Measurements from ENCODE around the gene ASS1. TPM values are rescaled to one million over a fixed set of nuclear protein-coding genes. Genes with fewer than 3 reads are reported as not detected.

The ASS1 gene
- total RNA-seq, 1 experiment from 2014 or later: 118 TPM

GRCh38 chr9:130479587-130479986, 34.8 kb downstream of the ASS1 start:
- H3K27ac Mint-ChIP-seq (ENCODE audit: unreplicated experiment): no peak overlapping the region

GRCh38 chr9:130480673-130481072, 35.9 kb downstream of the ASS1 start:
- no TSS peak for BruUV-seq (replicated peaks)
- no peaks in the 10 kb centered on the region for H3K4me1 ChIP-seq
- H3K4me3 ChIP-seq (ENCODE audit: low read depth, low read length): no peak overlapping the region
- ChIA-PET CTCF (no interaction called here), POLR2A (no interaction called here)
- H3K27me3 ChIP-seq (replicated peaks; ENCODE audit: control insufficient read depth, insufficient read depth, low read length): no peaks in the 10 kb centered on the region
- no peak overlapping the region for H3K4me3 Mint-ChIP-seq (ENCODE audit: unreplicated experiment)
- no peaks in the 10 kb centered on the region for H3K9me3 Mint-ChIP-seq (ENCODE audit: unreplicated experiment)
- H3K27ac Mint-ChIP-seq (ENCODE audit: unreplicated experiment): no peak overlapping the region
- no peaks in the 10 kb centered on the region for H3K27me3 Mint-ChIP-seq (ENCODE audit: insufficient read depth, unreplicated experiment)
- H3K9me3 ChIP-seq: no peaks in the 10 kb centered on the region
- intact Hi-C loops (cut with micrococcal nuclease; ENCODE audit: unreplicated experiment): no loop called here
- no peaks in the 10 kb centered on the region for H3K4me1 Mint-ChIP-seq (ENCODE audit: low read depth, unreplicated experiment)
- no peak for DNase-seq
- H3K36me3 Mint-ChIP-seq (ENCODE audit: insufficient read depth, unreplicated experiment): peaks cover 4% of the 10 kb centered on the region
- H3K36me3 ChIP-seq (ENCODE audit: control insufficient read depth, insufficient read depth, low read length): no peaks in the 10 kb centered on the region
- peak in 1 of 2 experiments; percentile 6 for TF ChIP-seq CTCF (IDR thresholded peaks at IDR 0.05; ENCODE audit: insufficient read depth in 1 of 2, low read depth in 1 of 2, low read length in 1 of 2, severe bottlenecking in 1 of 2, unreplicated experiment in 1 of 2)

More at GRCh38 chr9:130479587-130479986, 34.8 kb downstream of the ASS1 start:
- no peak for DNase-seq
- no TSS peak for BruUV-seq (replicated peaks)
- peaks cover 4% of the 10 kb centered on the region for H3K36me3 Mint-ChIP-seq (ENCODE audit: insufficient read depth, unreplicated experiment)
- Histone ChIP-seq H3K4me3 (ENCODE audit: low read depth, low read length) (no peak overlapping the region), H3K4me1 (no peaks in the 10 kb centered on the region), H3K27me3 (replicated peaks; ENCODE audit: control insufficient read depth, insufficient read depth, low read length) (no peaks in the 10 kb centered on the region), H3K9me3 (no peaks in the 10 kb centered on the region), H3K36me3 (ENCODE audit: control insufficient read depth, insufficient read depth, low read length) (no peaks in the 10 kb centered on the region)
- no peaks in the 10 kb centered on the region for H3K9me3 Mint-ChIP-seq (ENCODE audit: unreplicated experiment)
- TF ChIP-seq CTCF (IDR thresholded peaks at IDR 0.05; ENCODE audit: insufficient read depth in 1 of 2, low read depth in 1 of 2, low read length in 1 of 2, severe bottlenecking in 1 of 2, unreplicated experiment in 1 of 2): no peak
- intact Hi-C loops (cut with micrococcal nuclease; ENCODE audit: unreplicated experiment): no loop called here
- no peaks in the 10 kb centered on the region for H3K4me1 Mint-ChIP-seq (ENCODE audit: low read depth, unreplicated experiment)
- POLR2A ChIA-PET: no interaction called here
- no peak overlapping the region for H3K4me3 Mint-ChIP-seq (ENCODE audit: unreplicated experiment)
- no peaks in the 10 kb centered on the region for H3K27me3 Mint-ChIP-seq (ENCODE audit: insufficient read depth, unreplicated experiment)
- CTCF ChIA-PET: no interaction called here

- no peak for TF ChIP-seq CTCF (IDR thresholded peaks at IDR 0.05; ENCODE audit: insufficient read depth in 1 of 2, low read depth in 1 of 2, low read length in 1 of 2, severe bottlenecking in 1 of 2, unreplicated experiment in 1 of 2)
- CTCF ChIA-PET: no interaction called here
- Mint-ChIP-seq H3K27me3 (ENCODE audit: insufficient read depth, unreplicated experiment) (no peaks in the 10 kb centered on the region), H3K4me1 (ENCODE audit: low read depth, unreplicated experiment) (no peaks in the 10 kb centered on the region), H3K27ac (ENCODE audit: unreplicated experiment) (no peak overlapping the region), H3K4me3 (ENCODE audit: unreplicated experiment) (no peak overlapping the region), H3K36me3 (ENCODE audit: insufficient read depth, unreplicated experiment) (peaks cover 4% of the 10 kb centered on the region), H3K9me3 (ENCODE audit: unreplicated experiment) (no peaks in the 10 kb centered on the region)
- no peaks in the 10 kb centered on the region for H3K36me3 ChIP-seq (ENCODE audit: control insufficient read depth, insufficient read depth, low read length)
- no peaks in the 10 kb centered on the region for H3K4me1 ChIP-seq
- no peaks in the 10 kb centered on the region for H3K27me3 ChIP-seq (replicated peaks; ENCODE audit: control insufficient read depth, insufficient read depth, low read length)
- POLR2A ChIA-PET: no interaction called here
- no peak overlapping the region for H3K4me3 ChIP-seq (ENCODE audit: low read depth, low read length)
- intact Hi-C loops (cut with micrococcal nuclease; ENCODE audit: unreplicated experiment): no loop called here
- BruUV-seq (replicated peaks): no TSS peak
- DNase-seq: no peak
- H3K9me3 ChIP-seq: no peaks in the 10 kb centered on the region
Measured at GRCh38 chr9:130482463-130482862, 37.7 kb downstream of the ASS1 start.

All from Caco-2 (cell line).